HepG2 (cell line): ENCODE measurements around the gene GRAMD1A. TPM values are rescaled to one million over a fixed set of nuclear protein-coding genes. Genes with fewer than 3 reads are reported as not detected.

Source experiments
- AKAP8 ChIP-seq: sonication (generic); formaldehyde crosslinking; IDR thresholded peaks from 2 replicates; pipeline ENCODE4 v1.5.1; 2020; ENCODE audit warnings: mild to moderate bottlenecking, missing genetic modification reagents
- ARID5B ChIP-seq: IDR thresholded peaks from 2 replicates; pipeline ENCODE4 v1.4.0; 2020; ENCODE audit warnings: mild to moderate bottlenecking, missing genetic modification reagents
- CENPX ChIP-seq: sonication (generic); formaldehyde crosslinking; IDR thresholded peaks from 2 replicates; pipeline ENCODE4 v1.9.0; 2021; ENCODE audit warnings: mild to moderate bottlenecking, missing genetic modification reagents, moderate library complexity
- JUN ChIP-seq: sonication (generic); formaldehyde crosslinking; IDR thresholded peaks from 2 replicates; pipeline ENCODE4 v1.4.0; 2020; ENCODE audit warnings: mild to moderate bottlenecking, missing genetic modification reagents
- JUND ChIP-seq: sonication (generic); formaldehyde crosslinking; IDR thresholded peaks from 2 replicates; pipeline ENCODE4 v1.8.0; 2022; ENCODE audit warnings: mild to moderate bottlenecking, missing genetic modification reagents
- MAFF ChIP-seq: IDR thresholded peaks from 2 replicates; pipeline ENCODE4 v1.6.1; 2011; ENCODE audit warnings: low read depth, low read length, improper control_type of control experiment
- NAIF1 ChIP-seq: sonication (generic); formaldehyde crosslinking; IDR thresholded peaks from 2 replicates; pipeline ENCODE4 v1.5.0; 2020; ENCODE audit warnings: mild to moderate bottlenecking, missing genetic modification reagents, borderline replicate concordance
- NONO ChIP-seq, 2 experiments: fragments of 450-650 bp in 1 of 2; sonication (generic) in 1 of 2; formaldehyde crosslinking in 1 of 2; IDR thresholded peaks in 1 of 2; conservative IDR thresholded peaks in 1 of 2; 2 replicates each; pipeline versions ENCODE4 v1.6.1 to v1.8.0; 2017 to 2022; ENCODE audit warnings: mild to moderate bottlenecking in 1 of 2, missing genetic modification reagents in 1 of 2, moderate library complexity in 1 of 2
- REL ChIP-seq: sonication (generic); formaldehyde crosslinking; conservative IDR thresholded peaks from 2 replicates; pipeline ENCODE4 v1.8.0; 2022; ENCODE audit warnings: mild to moderate bottlenecking, missing genetic modification reagents, moderate library complexity
- RELA ChIP-seq: sonication (generic); formaldehyde crosslinking; IDR thresholded peaks from 2 replicates; pipeline ENCODE4 v1.4.0; 2020; ENCODE audit warnings: missing genetic modification reagents
- ZNF280D ChIP-seq: sonication (generic); formaldehyde crosslinking; IDR thresholded peaks from 2 replicates; pipeline ENCODE4 v1.5.1; 2020; ENCODE audit warnings: mild to moderate bottlenecking, missing genetic modification reagents
- ZNF709 ChIP-seq: sonication (generic); formaldehyde crosslinking; IDR thresholded peaks from 2 replicates; pipeline ENCODE4 v1.5.0; 2020; ENCODE audit warnings: mild to moderate bottlenecking, missing genetic modification reagents
- ZNF775 ChIP-seq: sonication (generic); formaldehyde crosslinking; IDR thresholded peaks from 2 replicates; pipeline ENCODE4 v1.4.0; 2020; ENCODE audit warnings: missing genetic modification reagents, mild to moderate bottlenecking, moderate library complexity, borderline replicate concordance
- polyA plus RNA-seq, 8 experiments: library from polyadenylated mRNA; depleted of rRNA in 3 of 8; stranded (reverse) in 7 of 8; unstranded in 1 of 8; fragments of >200 nt; fragmentation: Illumina TruSeq in 4 of 8; extraction: Trizol in 4 of 8; gene quantifications; 2 replicates each; pipeline versions ENCODE4 v1.2.1 to v1.2.3, GENCODE V29; 2011 to 2016; ENCODE audit warnings: low read depth in 4 of 8, missing spikeins in 1 of 8, mixed read lengths in 1 of 8; ENCODE audit not compliant: insufficient read depth in 1 of 8
- total RNA-seq, 5 experiments: library from RNA; depleted of rRNA; stranded (reverse); fragments of >200 nt; fragmentation: Illumina TruSeq; extraction: Trizol; gene quantifications; 2 replicates each; pipeline ENCODE4 v1.2.3, GENCODE V29; 2016; ENCODE audit warnings: low read depth in 1 of 5
- TF ChIP-seq, protein P1 (sequence below): sonication (generic); formaldehyde crosslinking; conservative IDR thresholded peaks from 2 replicates; pipeline ENCODE4 v1.4.0; 2020; ENCODE audit warnings: missing genetic modification reagents
- TF ChIP-seq, protein P2 (sequence below): sonication (generic); formaldehyde crosslinking; IDR thresholded peaks from 2 replicates; pipeline ENCODE4 v1.8.1; 2023; ENCODE audit warnings: missing genetic modification reagents, mild to moderate bottlenecking, borderline replicate concordance

GRAMD1A gene
- total and polyA plus RNA-seq, 2 of the 13 experiments (the other 11 are each of a cell fraction or from before 2014, with no cell fraction given) = 14.7 to 181 TPM

GRCh38 chr19:35042056-35042730 lies 42.1 kb downstream of the GRAMD1A start (continued):
- TF ChIP-seq ZNF280D (CRISPR knock-in tag) (no peak), MAFF (no peak), REL (CRISPR knock-in tag) (no peak; the same call in 1 of the 2 replicates), NONO (IDR thresholded peaks at IDR 0.05) (no peak), NONO (CRISPR knock-in tag; conservative IDR thresholded peaks at IDR 0.05) (peak; percentile 43; the same call in 1 of the 2 replicates), AKAP8 (CRISPR knock-in tag) (no peak), CENPX (CRISPR knock-in tag) (no peak), NAIF1 (CRISPR knock-in tag) (no peak), ZNF709 (CRISPR knock-in tag) (no peak), ZNF775 (CRISPR knock-in tag) (no peak), JUND (CRISPR knock-in tag) (0 out of 2 replicates have a peak, but pooled peaks have one; percentile 30), RELA (CRISPR knock-in tag) (no peak), ARID5B (CRISPR knock-in tag) (peak; percentile 34; the same call in 1 of the 2 replicates), JUN (no peak)
- TF ChIP-seq, protein P1, sequence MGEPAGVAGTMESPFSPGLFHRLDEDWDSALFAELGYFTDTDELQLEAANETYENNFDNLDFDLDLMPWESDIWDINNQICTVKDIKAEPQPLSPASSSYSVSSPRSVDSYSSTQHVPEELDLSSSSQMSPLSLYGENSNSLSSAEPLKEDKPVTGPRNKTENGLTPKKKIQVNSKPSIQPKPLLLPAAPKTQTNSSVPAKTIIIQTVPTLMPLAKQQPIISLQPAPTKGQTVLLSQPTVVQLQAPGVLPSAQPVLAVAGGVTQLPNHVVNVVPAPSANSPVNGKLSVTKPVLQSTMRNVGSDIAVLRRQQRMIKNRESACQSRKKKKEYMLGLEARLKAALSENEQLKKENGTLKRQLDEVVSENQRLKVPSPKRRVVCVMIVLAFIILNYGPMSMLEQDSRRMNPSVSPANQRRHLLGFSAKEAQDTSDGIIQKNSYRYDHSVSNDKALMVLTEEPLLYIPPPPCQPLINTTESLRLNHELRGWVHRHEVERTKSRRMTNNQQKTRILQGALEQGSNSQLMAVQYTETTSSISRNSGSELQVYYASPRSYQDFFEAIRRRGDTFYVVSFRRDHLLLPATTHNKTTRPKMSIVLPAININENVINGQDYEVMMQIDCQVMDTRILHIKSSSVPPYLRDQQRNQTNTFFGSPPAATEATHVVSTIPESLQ (CRISPR knock-in tag) = no peak; the same call in 1 of the 2 replicates
- TF ChIP-seq, protein P2, sequence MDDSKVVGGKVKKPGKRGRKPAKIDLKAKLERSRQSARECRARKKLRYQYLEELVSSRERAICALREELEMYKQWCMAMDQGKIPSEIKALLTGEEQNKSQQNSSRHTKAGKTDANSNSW (CRISPR knock-in tag) = no peak
